HepG2 (cell line): ENCODE results near the gene ITPRIPL1. TPM values are rescaled to one million over a fixed set of nuclear protein-coding genes. Genes with fewer than 3 reads are reported as not detected.

Experiments
- CBX2 ChIP-seq, 2 experiments: fragments of 200-600 bp in 1 of 2; sonication (generic); formaldehyde crosslinking in 1 of 2; IDR thresholded peaks; 2 replicates each; pipeline versions ENCODE4 v1.7.0 to v1.8.1; 2018 to 2022; ENCODE audit warnings: low read depth in 2 of 2, low read length in 1 of 2, mild to moderate bottlenecking in 1 of 2, missing genetic modification reagents in 1 of 2
- DNMT1 ChIP-seq: sonication (generic); formaldehyde crosslinking; IDR thresholded peaks from 2 replicates; pipeline ENCODE4 v1.5.1; 2020; ENCODE audit warnings: mild to moderate bottlenecking, missing genetic modification reagents
- PHF21A ChIP-seq: sonication (generic); formaldehyde crosslinking; IDR thresholded peaks from 2 replicates; pipeline ENCODE4 v1.5.0; 2020; ENCODE audit warnings: mild to moderate bottlenecking, missing genetic modification reagents
- SRSF9 ChIP-seq: fragments of 200-400 bp; formaldehyde crosslinking; IDR thresholded peaks from 2 replicates; pipeline ENCODE4 v1.6.1; 2018; ENCODE audit warnings: borderline replicate concordance, mild to moderate bottlenecking, low read depth, low read length; ENCODE audit not compliant: insufficient read depth, poor library complexity, severe bottlenecking
- U2AF2 ChIP-seq: fragments of 200-400 bp; formaldehyde crosslinking; IDR thresholded peaks from 2 replicates; pipeline ENCODE4 v1.6.1; 2017; ENCODE audit warnings: low read depth, mild to moderate bottlenecking, low read length
- ZNF775 ChIP-seq: sonication (generic); formaldehyde crosslinking; IDR thresholded peaks from 2 replicates; pipeline ENCODE4 v1.4.0; 2020; ENCODE audit warnings: missing genetic modification reagents, mild to moderate bottlenecking, moderate library complexity, borderline replicate concordance
- polyA plus RNA-seq, 8 experiments: library from polyadenylated mRNA; depleted of rRNA in 3 of 8; stranded (reverse) in 7 of 8; unstranded in 1 of 8; fragments of >200 nt; fragmentation: Illumina TruSeq in 4 of 8; extraction: Trizol in 4 of 8; gene quantifications; 2 replicates each; pipeline versions ENCODE4 v1.2.1 to v1.2.3, GENCODE V29; 2011 to 2016; ENCODE audit warnings: low read depth in 4 of 8, missing spikeins in 1 of 8, mixed read lengths in 1 of 8; ENCODE audit not compliant: insufficient read depth in 1 of 8
- total RNA-seq, 5 experiments: library from RNA; depleted of rRNA; stranded (reverse); fragments of >200 nt; fragmentation: Illumina TruSeq; extraction: Trizol; gene quantifications; 2 replicates each; pipeline ENCODE4 v1.2.3, GENCODE V29; 2016; ENCODE audit warnings: low read depth in 1 of 5
- TF ChIP-seq, protein P1 (sequence below): sonication (generic); formaldehyde crosslinking; IDR thresholded peaks from 2 replicates; pipeline ENCODE4 v1.5.0; 2020; ENCODE audit warnings: missing genetic modification reagents, mild to moderate bottlenecking, borderline replicate concordance
- TF ChIP-seq, protein P2 (sequence below): sonication (generic); formaldehyde crosslinking; IDR thresholded peaks from 2 replicates; pipeline ENCODE4 v1.5.0; 2020; ENCODE audit warnings: mild to moderate bottlenecking, missing genetic modification reagents, borderline replicate concordance
- TF ChIP-seq, protein P3 (sequence below): sonication (generic); formaldehyde crosslinking; IDR thresholded peaks from 2 replicates; pipeline ENCODE4 v1.4.0; 2020; ENCODE audit warnings: missing genetic modification reagents
- TF ChIP-seq, protein P4 (sequence below): sonication (generic); formaldehyde crosslinking; IDR thresholded peaks from 2 replicates; pipeline ENCODE4 v1.4.0; 2020; ENCODE audit warnings: missing genetic modification reagents, mild to moderate bottlenecking, borderline replicate concordance
- TF ChIP-seq, protein P5 (sequence below): sonication (generic); formaldehyde crosslinking; IDR thresholded peaks from 2 replicates; pipeline ENCODE4 v1.4.0; 2020; ENCODE audit warnings: missing genetic modification reagents, borderline replicate concordance

Gene ITPRIPL1
- total and polyA plus RNA-seq, 2 of the 13 experiments (the other 11 are each of a cell fraction or from before 2014, with no cell fraction given), result 4.3 to 11.7 TPM

DNA sequence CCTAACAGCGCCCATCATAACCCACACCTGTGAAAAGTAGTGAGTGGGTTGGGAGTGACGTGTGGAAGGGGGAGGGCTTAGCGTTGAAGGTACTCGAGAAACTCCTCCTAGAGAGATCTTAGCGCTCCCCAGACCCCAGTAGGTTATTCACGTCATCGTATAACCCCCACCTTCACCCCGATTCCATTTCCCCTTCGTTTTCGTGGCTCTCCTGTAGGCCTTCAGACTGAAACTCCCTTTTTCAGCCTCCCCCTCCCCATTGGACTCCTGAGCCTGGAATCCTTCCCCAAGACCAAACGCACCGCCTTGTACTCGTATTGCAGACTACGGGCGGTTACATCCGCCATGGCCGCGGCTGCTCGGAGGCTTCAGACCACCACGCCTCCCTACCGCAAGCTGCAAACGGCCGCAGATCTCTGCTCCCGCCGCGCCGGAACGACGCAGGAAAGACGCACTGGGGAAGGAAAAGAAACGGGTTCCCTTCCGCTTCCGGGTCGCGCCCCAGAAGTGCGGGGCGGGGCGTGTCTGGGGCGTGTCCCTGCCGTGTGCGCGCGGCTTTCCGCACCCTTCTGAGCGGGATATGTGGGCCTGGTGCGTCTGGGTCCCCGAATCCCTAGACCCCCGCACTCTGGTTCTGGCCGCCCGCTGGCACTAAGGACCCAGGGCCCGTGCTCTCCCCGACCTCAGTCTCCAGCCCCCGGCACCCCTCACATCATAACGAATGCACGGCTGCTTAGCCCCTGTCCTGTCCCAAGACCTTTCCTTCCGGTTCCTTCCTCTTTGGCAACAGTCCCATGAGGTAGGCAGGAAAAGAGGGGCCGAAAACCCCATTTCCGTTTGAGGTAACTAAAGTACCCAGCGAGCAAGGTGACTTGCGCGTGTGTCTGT is 19.8 kb upstream of the ITPRIPL1 start, which contains the start of gene SNRNP200 (continued):
- TF ChIP-seq, protein P1, sequence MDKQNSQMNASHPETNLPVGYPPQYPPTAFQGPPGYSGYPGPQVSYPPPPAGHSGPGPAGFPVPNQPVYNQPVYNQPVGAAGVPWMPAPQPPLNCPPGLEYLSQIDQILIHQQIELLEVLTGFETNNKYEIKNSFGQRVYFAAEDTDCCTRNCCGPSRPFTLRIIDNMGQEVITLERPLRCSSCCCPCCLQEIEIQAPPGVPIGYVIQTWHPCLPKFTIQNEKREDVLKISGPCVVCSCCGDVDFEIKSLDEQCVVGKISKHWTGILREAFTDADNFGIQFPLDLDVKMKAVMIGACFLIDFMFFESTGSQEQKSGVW (CRISPR knock-in tag), result no peak
- TF ChIP-seq, protein P2, sequence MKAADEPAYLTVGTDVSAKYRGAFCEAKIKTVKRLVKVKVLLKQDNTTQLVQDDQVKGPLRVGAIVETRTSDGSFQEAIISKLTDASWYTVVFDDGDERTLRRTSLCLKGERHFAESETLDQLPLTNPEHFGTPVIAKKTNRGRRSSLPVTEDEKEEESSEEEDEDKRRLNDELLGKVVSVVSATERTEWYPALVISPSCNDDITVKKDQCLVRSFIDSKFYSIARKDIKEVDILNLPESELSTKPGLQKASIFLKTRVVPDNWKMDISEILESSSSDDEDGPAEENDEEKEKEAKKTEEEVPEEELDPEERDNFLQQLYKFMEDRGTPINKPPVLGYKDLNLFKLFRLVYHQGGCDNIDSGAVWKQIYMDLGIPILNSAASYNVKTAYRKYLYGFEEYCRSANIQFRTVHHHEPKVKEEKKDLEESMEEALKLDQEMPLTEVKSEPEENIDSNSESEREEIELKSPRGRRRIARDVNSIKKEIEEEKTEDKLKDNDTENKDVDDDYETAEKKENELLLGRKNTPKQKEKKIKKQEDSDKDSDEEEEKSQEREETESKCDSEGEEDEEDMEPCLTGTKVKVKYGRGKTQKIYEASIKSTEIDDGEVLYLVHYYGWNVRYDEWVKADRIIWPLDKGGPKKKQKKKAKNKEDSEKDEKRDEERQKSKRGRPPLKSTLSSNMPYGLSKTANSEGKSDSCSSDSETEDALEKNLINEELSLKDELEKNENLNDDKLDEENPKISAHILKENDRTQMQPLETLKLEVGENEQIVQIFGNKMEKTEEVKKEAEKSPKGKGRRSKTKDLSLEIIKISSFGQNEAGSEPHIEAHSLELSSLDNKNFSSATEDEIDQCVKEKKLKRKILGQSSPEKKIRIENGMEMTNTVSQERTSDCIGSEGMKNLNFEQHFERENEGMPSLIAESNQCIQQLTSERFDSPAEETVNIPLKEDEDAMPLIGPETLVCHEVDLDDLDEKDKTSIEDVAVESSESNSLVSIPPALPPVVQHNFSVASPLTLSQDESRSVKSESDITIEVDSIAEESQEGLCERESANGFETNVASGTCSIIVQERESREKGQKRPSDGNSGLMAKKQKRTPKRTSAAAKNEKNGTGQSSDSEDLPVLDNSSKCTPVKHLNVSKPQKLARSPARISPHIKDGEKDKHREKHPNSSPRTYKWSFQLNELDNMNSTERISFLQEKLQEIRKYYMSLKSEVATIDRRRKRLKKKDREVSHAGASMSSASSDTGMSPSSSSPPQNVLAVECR (CRISPR knock-in tag), result peak; percentile 99
- TF ChIP-seq PHF21A (CRISPR knock-in tag) (peak; percentile 84), U2AF2 (no peak), DNMT1 (CRISPR knock-in tag) (peak; percentile 98; the same call in 1 of the 2 replicates), SRSF9 (no peak), ZNF775 (CRISPR knock-in tag) (peak; percentile 94; the same call in 1 of the 2 replicates), CBX2 (IDR thresholded peaks at IDR 0.05; ENCODE audit: low read depth, low read length) (no peak), CBX2 (CRISPR knock-in tag; IDR thresholded peaks at IDR 0.05; ENCODE audit: low read depth) (no peak; the same call in 1 of the 2 replicates)
- TF ChIP-seq, protein P3, sequence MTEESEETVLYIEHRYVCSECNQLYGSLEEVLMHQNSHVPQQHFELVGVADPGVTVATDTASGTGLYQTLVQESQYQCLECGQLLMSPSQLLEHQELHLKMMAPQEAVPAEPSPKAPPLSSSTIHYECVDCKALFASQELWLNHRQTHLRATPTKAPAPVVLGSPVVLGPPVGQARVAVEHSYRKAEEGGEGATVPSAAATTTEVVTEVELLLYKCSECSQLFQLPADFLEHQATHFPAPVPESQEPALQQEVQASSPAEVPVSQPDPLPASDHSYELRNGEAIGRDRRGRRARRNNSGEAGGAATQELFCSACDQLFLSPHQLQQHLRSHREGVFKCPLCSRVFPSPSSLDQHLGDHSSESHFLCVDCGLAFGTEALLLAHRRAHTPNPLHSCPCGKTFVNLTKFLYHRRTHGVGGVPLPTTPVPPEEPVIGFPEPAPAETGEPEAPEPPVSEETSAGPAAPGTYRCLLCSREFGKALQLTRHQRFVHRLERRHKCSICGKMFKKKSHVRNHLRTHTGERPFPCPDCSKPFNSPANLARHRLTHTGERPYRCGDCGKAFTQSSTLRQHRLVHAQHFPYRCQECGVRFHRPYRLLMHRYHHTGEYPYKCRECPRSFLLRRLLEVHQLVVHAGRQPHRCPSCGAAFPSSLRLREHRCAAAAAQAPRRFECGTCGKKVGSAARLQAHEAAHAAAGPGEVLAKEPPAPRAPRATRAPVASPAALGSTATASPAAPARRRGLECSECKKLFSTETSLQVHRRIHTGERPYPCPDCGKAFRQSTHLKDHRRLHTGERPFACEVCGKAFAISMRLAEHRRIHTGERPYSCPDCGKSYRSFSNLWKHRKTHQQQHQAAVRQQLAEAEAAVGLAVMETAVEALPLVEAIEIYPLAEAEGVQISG (CRISPR knock-in tag), result peak; percentile 97
- TF ChIP-seq, protein P4, sequence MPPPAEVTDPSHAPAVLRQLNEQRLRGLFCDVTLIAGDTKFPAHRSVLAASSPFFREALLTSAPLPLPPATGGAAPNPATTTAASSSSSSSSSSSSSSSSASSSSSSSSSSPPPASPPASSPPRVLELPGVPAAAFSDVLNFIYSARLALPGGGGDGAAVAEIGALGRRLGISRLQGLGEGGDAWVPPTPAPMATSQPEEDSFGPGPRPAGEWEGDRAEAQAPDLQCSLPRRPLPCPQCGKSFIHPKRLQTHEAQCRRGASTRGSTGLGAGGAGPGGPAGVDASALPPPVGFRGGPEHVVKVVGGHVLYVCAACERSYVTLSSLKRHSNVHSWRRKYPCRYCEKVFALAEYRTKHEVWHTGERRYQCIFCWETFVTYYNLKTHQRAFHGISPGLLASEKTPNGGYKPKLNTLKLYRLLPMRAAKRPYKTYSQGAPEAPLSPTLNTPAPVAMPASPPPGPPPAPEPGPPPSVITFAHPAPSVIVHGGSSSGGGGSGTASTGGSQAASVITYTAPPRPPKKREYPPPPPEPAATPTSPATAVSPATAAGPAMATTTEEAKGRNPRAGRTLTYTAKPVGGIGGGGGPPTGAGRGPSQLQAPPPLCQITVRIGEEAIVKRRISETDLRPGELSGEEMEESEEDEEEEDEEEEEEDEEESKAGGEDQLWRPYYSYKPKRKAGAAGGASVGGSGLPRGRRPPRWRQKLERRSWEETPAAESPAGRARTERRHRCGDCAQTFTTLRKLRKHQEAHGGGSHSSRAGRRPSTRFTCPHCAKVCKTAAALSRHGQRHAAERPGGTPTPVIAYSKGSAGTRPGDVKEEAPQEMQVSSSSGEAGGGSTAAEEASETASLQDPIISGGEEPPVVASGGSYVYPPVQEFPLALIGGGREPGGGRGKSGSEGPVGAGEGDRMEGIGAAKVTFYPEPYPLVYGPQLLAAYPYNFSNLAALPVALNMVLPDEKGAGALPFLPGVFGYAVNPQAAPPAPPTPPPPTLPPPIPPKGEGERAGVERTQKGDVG (CRISPR knock-in tag), result peak; percentile 67; the same call in 1 of the 2 replicates
- TF ChIP-seq, protein P5, sequence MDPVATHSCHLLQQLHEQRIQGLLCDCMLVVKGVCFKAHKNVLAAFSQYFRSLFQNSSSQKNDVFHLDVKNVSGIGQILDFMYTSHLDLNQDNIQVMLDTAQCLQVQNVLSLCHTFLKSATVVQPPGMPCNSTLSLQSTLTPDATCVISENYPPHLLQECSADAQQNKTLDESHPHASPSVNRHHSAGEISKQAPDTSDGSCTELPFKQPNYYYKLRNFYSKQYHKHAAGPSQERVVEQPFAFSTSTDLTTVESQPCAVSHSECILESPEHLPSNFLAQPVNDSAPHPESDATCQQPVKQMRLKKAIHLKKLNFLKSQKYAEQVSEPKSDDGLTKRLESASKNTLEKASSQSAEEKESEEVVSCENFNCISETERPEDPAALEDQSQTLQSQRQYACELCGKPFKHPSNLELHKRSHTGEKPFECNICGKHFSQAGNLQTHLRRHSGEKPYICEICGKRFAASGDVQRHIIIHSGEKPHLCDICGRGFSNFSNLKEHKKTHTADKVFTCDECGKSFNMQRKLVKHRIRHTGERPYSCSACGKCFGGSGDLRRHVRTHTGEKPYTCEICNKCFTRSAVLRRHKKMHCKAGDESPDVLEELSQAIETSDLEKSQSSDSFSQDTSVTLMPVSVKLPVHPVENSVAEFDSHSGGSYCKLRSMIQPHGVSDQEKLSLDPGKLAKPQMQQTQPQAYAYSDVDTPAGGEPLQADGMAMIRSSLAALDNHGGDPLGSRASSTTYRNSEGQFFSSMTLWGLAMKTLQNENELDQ, result peak; percentile 55; the same call in 1 of the 2 replicates
